Neural cell (in vitro differentiated cells): ENCODE results near the gene RMDN3.

Experiments
- CTCF ChIP-seq: fragments of 450-650 bp; IDR thresholded peaks from 2 replicates; pipeline ENCODE4 v1.5.1; 2014; ENCODE audit warnings: antibody characterized with exemption, mild to moderate bottlenecking, moderate library complexity; ENCODE audit not compliant: poor library complexity, severe bottlenecking
- EP300 ChIP-seq: fragments of 450-650 bp; conservative IDR thresholded peaks from 2 replicates; pipeline ENCODE4 v1.6.1; 2014; ENCODE audit warnings: antibody characterized with exemption, mild to moderate bottlenecking, moderate library complexity; ENCODE audit not compliant: poor library complexity, severe bottlenecking
- MXI1 ChIP-seq: fragments of 450-650 bp; conservative IDR thresholded peaks from 2 replicates; pipeline ENCODE4 v1.6.1; 2014; ENCODE audit warnings: antibody characterized with exemption, mild to moderate bottlenecking; ENCODE audit not compliant: poor library complexity, severe bottlenecking
- POLR2AphosphoS5 ChIP-seq: IDR thresholded peaks from 2 replicates; pipeline ENCODE4 v1.6.1; 2012
- REST ChIP-seq: IDR thresholded peaks from 2 replicates; pipeline ENCODE4 v1.6.1; 2012; ENCODE audit warnings: borderline replicate concordance
- TAF1 ChIP-seq: IDR thresholded peaks from 2 replicates; pipeline ENCODE4 v1.6.1; 2012; ENCODE audit warnings: low read depth

- TF ChIP-seq CTCF, result no peak
- TF ChIP-seq TAF1, result no peak
- no peak for TF ChIP-seq MXI1
- no peak for TF ChIP-seq POLR2AphosphoS5
- no peak for TF ChIP-seq EP300
- TF ChIP-seq REST, result no peak
Observed at GRCh38 chr15:40746916-40747418, 8.1 kb downstream of the RMDN3 start.
